Pancreas (tissue), 10 donors: ENCODE results near the gene GZF1. TPM values are rescaled to one million over a fixed set of nuclear protein-coding genes. Genes with fewer than 3 reads are reported as not detected.
A peak's percentile ranks its signal among the peaks of the same experiment; 100 is the strongest.

ENCODE experiments used
- ATAC-seq, 4 donors: fragments of 200-7000 bp; cut with Tn5 transposase; one replicate each; pipeline versions ENCODE4 v1.8.0 to v1.9.1; 2020; ENCODE audit warnings: mild to moderate bottlenecking in 4 of 4, moderate library complexity in 4 of 4
- DNase-seq, 6 donors: peaks; one replicate each; pipeline ENCODE4 v3.0.0-alpha.2; 2020
- FAIRE-seq: peaks from 2 replicates; lab custom pipeline; 2012; peaks lifted over from hg19 to GRCh38; lab: Jason Lieb, UNC
- H3K27ac ChIP-seq, 4 donors: fragments of 200-600 bp; sonication (generic); 1 replicate in 3 of 4; 2 replicates in 1 of 4; pipeline versions ENCODE4 v1.5.0 to v1.8.0; 2020
- H3K27me3 ChIP-seq, 4 donors: fragments of 200-600 bp; one replicate each; pipeline ENCODE4 v1.8.0; 2021
- H3K36me3 ChIP-seq, 3 donors: fragments of 200-600 bp; sonication (generic) in 1 of 3; one replicate each; pipeline versions ENCODE4 v1.5.0 to v1.8.0; 2020 to 2021
- H3K4me1 ChIP-seq, 3 donors: fragments of 200-600 bp; one replicate each; pipeline ENCODE4 v1.8.0; 2021
- H3K4me3 ChIP-seq, 4 donors: fragments of 200-600 bp; sonication (generic) in 2 of 4; one replicate each; pipeline versions ENCODE4 v1.5.0 to v1.8.0; 2020 to 2021
- H3K9me3 ChIP-seq, 4 donors: fragments of 200-600 bp; one replicate each; pipeline ENCODE4 v1.8.0; 2021
- CTCF ChIP-seq, 4 donors: fragments of 200-600 bp; sonication (generic) in 3 of 4; IDR thresholded peaks; one replicate each; pipeline versions ENCODE4 v1.5.0 to v1.8.0; 2021; ENCODE audit warnings: antibody characterized with exemption in 4 of 4
- WGBS, 2 donors: extraction: QIAGEN DNeasy Blood & Tissue Kit; methylation state at CpG; one replicate each; pipeline ENCODE4 v1.1.7; 2013; 5-methylcytosine and 5-hydroxymethylcytosine counted together
- intact Hi-C, 3 donors: fragments of 100-400 bp; cut with DNase I; formaldehyde crosslinking; loops; one replicate each; pipeline versions ENCODE4 v1.11.1 to v1.14.2; 2022
- polyA plus RNA-seq, 2 donors: library from polyadenylated mRNA; stranded (reverse); fragments of 200-250 nt; gene quantifications; one replicate each; pipeline ENCODE4 v1.2.3, GENCODE V29; 2013
- total RNA-seq, 6 donors: library from RNA; stranded (reverse); fragmentation: NEBNext Ultra II Directional in 4 of 6; extraction: Animal tissue kit (Norgen Biotek cat#: 25700) in 4 of 6; gene quantifications; one replicate each; pipeline versions ENCODE4 v1.2.1 to v1.2.4, GENCODE V29; 2021 to 2023
- donor health status: healthy with polysubstance abuse.
- donor health status: DM: no; HTN: no; CAD: no; lungs with moderate emphysema.
- donor health status: DM: no; HTN: no; CAD: no.
- donor health status: control.
- donor health status: control.
- donor health status: Bipolar disorder and iron deficiency.
- donor health status: DM: yes; HTN: yes; CAD: no.
- donor health status: DM: no; HTN: no; CAD: no.
- donor health status: DM: no; HTN: no; CAD: no.
- donor health status: DM: yes; HTN: yes; CAD: no.

The GZF1 gene
- total and polyA plus RNA-seq, 8 donors: 3.5 to 7.9 (median 4.3) TPM

GRCh38 chr20:23408957-23409356, 47.0 kb downstream of the GZF1 start:
- FAIRE-seq (no peak), ATAC-seq (peak in 3 of 4 donors; percentile 32 to 75 (median 64)), DNase-seq (no peak)
- TF ChIP-seq CTCF (IDR thresholded peaks at IDR 0.05): no peak
- Histone ChIP-seq H3K9me3 (no peaks in the 10 kb centered on the region), H3K36me3 (no peaks in the 10 kb centered on the region), H3K27ac (no peak overlapping the region), H3K27me3 (no peaks in the 10 kb centered on the region), H3K4me1 (peaks cover 0 to 16% (median 0%) of the 10 kb centered on the region in 3 donors), H3K4me3 (no peak overlapping the region)
- 40 to 41% methylated on average over 2 of the region's 2 CpGs for WGBS, 2 donors
- intact Hi-C loops: no loop called here

DNA sequence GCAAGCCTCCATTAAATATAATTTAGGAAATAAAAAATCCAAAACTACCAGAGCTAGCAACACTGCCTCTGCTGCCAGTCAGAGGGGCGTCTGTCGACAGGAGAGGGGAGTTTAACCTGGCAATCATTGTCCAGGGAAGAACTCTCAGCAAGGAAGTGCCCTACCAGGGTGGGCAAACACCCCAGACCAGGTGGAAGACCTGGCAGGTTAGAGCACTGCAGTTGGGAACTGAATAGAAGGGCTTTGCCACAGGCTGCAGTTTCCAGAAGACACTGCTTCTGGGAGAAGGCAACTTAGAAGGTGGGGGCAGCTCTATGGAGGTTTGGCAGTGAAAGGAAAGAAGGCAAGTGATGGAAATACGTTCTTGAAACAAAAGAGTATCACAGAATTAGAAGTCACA, 47.8 kb downstream of the GZF1 start:
- intact Hi-C loops: no loop called here
- FAIRE-seq: no peak
- 79 to 82% methylated on average over 3 of the region's 3 CpGs for WGBS, 2 donors

GRCh38 chr20:23410916-23411695, 49.1 kb downstream of the GZF1 start:
- H3K27me3 ChIP-seq: no peaks in the 10 kb centered on the region
- H3K36me3 ChIP-seq: no peaks in the 10 kb centered on the region
- H3K4me3 ChIP-seq: no peak overlapping the region
- H3K9me3 ChIP-seq: no peaks in the 10 kb centered on the region
- peaks cover 0 to 16% (median 0%) of the 10 kb centered on the region in 3 donors for H3K4me1 ChIP-seq
- no peak for TF ChIP-seq CTCF (IDR thresholded peaks at IDR 0.05)
- FAIRE-seq (no peak), ATAC-seq (no peak), DNase-seq (no peak)
- H3K27ac ChIP-seq: no peak overlapping the region
- intact Hi-C loops: no loop called here
- WGBS, 2 donors: 90 to 91% methylated on average over 3 of the region's 3 CpGs

More for the DNA sequence above, 47.8 kb downstream of the GZF1 start:
- no peaks in the 10 kb centered on the region for H3K36me3 ChIP-seq
- no peak for TF ChIP-seq CTCF (IDR thresholded peaks at IDR 0.05)
- H3K27me3 ChIP-seq: no peaks in the 10 kb centered on the region
- H3K9me3 ChIP-seq: no peaks in the 10 kb centered on the region
- ATAC-seq: no peak
- peaks cover 0 to 16% (median 0%) of the 10 kb centered on the region in 3 donors for H3K4me1 ChIP-seq
- H3K27ac ChIP-seq: no peak overlapping the region
- no peak for DNase-seq
- no peak overlapping the region for H3K4me3 ChIP-seq

- FAIRE-seq: no peak
- intact Hi-C loops: no loop called here
- peak in 2 of 4 donors; percentile 60 to 68 for ATAC-seq
- no peak for DNase-seq
- TF ChIP-seq CTCF (IDR thresholded peaks at IDR 0.05): no peak
- H3K4me1 ChIP-seq: peaks cover 0 to 16% (median 0%) of the 10 kb centered on the region in 3 donors
- no peak overlapping the region for H3K27ac ChIP-seq
- no peaks in the 10 kb centered on the region for H3K27me3 ChIP-seq
- no peak overlapping the region for H3K4me3 ChIP-seq
- no peaks in the 10 kb centered on the region for H3K9me3 ChIP-seq
- 42 to 53% methylated on average over 1 of the region's 1 CpG for WGBS, 2 donors
- no peaks in the 10 kb centered on the region for H3K36me3 ChIP-seq
Measured at GRCh38 chr20:23412026-23412425, 50.0 kb downstream of the GZF1 start.

DNA sequence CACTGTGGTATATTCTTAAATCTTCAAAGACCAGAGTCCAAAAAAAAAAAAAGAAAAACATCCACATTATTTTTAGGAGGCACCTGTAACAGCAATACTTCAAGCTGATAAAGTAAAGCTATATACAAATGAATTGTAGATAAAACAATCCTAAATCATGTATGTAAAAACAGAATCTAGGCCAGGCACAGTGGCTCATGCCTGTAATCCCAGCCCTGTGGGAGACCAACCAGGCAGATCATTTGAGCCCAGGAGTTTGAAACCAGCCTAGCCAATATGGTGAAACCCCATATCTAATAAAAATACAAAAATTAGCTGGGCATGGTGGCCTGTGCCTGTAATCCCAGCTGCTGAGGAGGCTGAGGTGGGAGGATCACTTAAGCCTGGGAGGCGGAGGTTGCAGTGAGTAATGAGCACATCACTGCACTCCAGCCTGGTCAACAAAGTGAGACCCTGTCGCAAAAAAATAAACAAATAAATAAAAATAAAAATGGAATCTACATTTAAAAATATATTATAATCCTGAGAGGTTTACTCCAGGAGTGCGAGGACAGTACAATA, 52.0 kb downstream of the GZF1 start:
- intact Hi-C loops: no loop called here
- Histone ChIP-seq H3K36me3 (no peaks in the 10 kb centered on the region), H3K4me1 (peaks cover 0 to 11% (median 0%) of the 10 kb centered on the region in 3 donors), H3K27me3 (no peaks in the 10 kb centered on the region), H3K27ac (no peak overlapping the region), H3K4me3 (no peak overlapping the region), H3K9me3 (no peaks in the 10 kb centered on the region)
- WGBS, 2 donors: 94 to 98% methylated on average over 3 of the region's 3 CpGs
- TF ChIP-seq CTCF (IDR thresholded peaks at IDR 0.05): no peak
- no peak for ATAC-seq
- FAIRE-seq: no peak
- DNase-seq: no peak
